Measurements from ENCODE around the gene NR1H4.
"Not testable (repeated sequence)": the region's sequence is repeated elsewhere in the genome, so short reads cannot be mapped to it uniquely, and the experiment has no call there.

NR1H4 gene

DNA sequence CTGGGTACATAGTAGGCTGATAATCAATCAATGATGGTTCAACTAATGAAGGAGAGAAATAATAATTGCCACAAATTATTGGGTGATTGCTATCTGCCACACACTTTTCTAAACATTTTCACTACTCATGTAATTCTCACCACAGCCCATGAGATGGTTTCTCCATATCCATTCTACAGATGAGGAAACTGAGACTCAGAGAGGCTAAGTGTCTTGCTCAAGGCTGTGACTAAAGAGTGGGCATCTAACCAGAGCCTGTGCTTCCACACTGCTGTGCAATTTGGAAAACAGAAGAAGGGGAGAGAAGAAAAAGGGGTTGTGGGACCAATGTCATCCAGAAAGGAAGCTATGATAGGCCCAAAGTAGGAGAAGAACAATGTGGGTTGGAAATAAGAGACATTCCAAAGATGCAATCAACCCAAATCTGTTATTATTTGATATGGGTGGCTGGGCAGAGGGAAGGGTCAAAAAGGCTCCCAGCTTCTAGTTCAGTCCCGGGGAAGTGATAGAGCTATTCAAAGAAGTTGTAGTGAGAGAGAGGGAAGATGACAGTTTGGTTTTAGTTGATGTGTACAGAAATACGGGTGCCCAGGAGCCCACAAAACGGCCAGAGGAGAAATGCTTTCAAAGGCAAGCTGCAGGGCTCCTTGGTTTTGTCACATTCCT is 483 bp upstream of the NR1H4 start:
- DNase-seq, result no peak

DNA sequence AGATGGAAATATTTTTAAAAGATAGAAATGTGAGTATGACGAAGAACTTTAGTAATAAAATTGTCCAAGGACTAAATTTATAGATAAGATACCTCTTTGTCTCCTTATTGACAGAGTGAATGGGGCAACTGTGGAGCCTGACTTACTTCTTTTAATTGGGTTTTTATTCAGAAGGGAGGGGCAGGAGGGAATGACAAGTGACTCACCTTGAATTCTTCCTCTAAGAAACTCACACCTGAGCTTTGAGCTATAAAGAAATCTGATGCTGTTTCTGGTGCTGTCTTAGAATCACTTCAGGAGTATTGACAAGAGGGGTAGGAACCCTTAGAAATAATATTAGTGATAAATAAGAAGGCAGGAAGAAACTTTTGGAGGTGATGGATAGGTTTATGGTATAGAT is 951 bp downstream of the NR1H4 start:
- DNase-seq, result no peak

DNA sequence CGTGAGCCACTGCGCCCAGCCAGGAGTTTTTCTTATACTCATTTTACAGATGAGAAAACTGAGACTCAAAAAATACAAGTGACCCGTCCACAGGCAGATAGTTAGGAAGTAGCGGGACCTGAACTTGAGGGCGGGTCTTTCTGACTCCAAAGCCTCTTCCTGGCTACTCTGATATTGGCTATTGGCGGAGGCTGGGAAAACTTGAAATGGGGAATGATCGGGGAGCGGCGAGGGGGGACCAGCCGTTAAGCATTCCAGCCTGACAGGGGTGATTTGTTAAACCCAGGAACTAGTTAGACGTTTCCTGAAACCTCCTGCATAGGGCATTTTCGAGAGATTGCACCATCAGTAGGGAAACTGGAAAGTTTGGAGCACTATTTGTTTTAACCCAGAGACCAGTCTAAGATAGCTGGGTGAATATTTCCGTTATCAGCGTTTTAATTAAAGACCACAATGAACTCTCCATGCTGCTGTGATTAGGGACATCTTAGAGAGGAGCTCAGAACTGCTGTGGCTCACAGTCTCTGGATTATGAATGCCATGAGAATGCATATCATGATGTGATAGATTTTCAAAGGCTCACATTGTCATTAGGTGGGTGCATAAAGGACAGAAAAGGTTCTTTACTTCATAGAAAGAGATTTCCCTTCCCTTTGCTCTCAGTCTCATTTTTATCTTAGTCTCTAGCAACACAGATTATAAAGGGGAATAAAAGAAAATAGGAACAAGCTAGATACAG is 2.5 kb downstream of the NR1H4 start:
- DNase-seq, result no peak

- DNase-seq, result no peak
Measured at GRCh38 chr12:100481021-100481420, 7.4 kb downstream of the NR1H4 start.

DNA sequence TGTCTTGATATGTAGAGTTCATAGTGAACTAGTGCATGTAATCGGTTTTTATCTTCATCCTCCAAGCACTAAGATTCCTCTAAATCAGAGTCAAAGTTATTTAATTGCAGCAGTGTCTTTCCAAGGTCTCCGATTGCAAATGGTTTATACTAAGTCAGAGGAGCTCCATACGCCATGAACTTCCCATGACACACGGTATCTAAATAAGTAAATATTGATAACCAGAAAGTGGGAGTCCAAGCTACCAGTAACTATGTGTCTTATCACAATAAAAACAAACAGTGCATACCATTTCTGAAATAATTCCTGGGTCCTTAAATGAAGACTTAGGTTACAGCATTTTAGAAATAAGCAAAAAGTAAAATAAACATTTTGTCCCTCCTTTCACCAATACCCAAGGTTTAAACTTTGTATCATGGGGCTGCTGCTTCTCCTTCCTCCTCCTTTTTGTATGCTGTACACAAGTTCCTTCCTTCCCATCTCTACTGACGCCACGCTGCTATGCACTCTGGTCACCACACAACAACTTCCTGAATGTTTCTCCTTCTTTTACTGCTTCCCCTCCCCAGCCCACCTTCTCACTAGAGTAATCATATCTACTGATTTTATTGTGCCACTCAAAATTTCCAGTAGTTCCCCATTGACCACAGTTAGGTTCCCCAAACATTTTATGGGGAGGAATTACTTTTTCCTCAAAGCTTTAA is 10.7 kb downstream of the NR1H4 start:
- no peak for DNase-seq

DNA sequence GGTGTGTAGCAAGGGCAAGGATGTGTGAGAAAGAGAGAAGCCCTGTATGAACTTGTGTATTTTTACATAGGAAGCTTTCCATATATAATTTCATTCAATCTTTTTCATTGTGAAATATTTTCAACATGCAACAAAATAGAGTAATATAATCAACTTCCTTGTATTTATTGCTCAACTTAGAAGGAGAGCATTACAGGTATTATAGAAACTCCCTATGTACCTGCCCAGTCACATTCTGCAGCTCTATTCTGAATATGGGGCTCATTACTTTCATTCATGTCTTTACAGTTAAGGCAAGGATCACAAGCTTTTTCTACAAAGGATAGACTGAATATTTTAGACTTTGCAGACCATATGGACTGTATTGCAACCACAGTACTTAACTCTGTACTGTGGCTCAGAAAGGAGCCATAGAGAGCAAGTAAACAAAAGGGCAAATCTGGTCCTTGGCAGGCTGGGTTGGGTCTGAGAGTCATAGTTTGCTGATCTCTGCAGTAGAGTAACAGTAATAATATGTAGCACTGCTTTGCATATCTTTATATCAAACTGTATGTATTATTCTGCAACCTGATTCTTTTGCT is 11.3 kb downstream of the NR1H4 start:
- DNase-seq, result no peak

- no peak for DNase-seq
Measured at GRCh38 chr12:100485983-100486382, 12.3 kb downstream of the NR1H4 start.

- no peak for DNase-seq
Measured at GRCh38 chr12:100489251-100489820, 15.7 kb downstream of the NR1H4 start.

- DNase-seq, result no peak
Measured at GRCh38 chr12:100490056-100490455, 16.4 kb downstream of the NR1H4 start.

GRCh38 chr12:100491104-100491503 is 17.4 kb downstream of the NR1H4 start:
- no peak for DNase-seq

- DNase-seq, result no peak
Measured at GRCh38 chr12:100493396-100494012, 19.8 kb downstream of the NR1H4 start.

DNA sequence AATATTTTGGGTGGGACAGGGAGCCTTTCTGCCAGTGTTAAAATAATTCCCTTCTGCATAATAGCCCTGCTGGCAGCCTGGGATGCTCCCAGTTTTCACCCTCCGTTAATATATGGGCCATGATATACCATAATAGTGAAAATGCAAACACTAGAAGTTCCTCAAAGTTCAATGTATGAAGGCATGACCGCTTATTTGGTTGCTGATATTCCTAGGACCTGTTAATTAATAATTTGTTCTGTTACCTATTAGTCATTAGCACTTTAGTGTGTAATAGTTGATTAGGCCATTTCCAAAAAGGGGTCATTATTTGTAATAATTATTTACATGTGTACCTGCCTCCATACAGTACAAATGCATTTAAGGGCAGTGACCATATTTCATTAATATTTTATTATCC is 20.4 kb downstream of the NR1H4 start:
- DNase-seq, result no peak

DNA sequence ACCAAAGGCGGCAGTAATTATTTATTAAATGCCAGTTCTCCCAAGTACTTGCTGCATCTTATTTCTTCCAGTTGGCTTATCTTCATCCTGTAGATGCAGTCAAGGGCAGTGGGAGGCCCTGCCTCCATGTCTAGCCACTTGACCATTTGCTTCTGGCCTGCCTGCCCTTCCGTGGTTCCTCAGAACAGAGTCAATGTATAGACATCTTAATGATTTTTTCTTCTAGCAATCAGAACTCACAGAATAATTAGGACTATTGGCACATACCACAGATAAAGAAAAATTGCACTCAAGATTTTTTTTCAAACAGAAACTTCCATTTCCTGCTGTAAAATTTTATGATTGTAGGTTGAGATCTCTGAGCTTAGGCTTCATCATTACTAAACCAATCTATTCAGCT is 20.9 kb downstream of the NR1H4 start:
- DNase-seq, result no peak

DNA sequence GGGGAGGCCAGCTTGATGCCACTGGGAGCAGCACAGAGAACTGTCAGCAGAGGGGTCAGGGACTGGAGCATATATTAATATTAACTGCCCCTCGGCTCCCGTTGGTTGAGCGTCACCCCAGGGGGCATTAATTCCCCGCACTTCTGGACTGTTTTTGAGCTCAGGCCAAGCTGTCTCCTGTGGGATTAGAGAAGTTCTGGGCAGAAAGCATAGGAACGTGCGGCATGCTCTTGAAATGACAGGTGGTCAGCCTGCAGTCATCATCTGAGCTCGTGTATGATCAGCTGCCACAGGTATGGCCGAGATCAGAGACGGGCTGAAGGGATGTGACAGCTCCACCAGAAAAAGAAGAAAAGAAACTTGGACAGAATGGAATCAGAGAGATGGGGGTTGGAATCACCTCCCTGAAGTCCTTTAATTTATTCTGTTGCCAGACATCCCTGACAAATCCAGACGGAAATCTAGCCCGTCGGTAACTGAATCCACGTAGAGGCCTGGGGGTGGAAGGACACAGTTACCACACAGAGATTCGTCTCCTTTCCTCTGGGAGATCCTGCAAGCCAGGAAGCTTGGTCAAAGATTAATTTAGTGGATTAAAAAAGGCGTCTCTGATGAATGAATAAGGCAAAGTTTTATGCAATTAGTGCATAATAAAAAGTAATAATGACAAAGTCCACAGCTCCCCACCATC is 23.6 kb downstream of the NR1H4 start:
- DNase-seq, result no peak

- no peak for DNase-seq
Measured at GRCh38 chr12:100498141-100498540, 24.5 kb downstream of the NR1H4 start.

GRCh38 chr12:100499416-100499815 is 25.8 kb downstream of the NR1H4 start:
- DNase-seq, result no peak

DNA sequence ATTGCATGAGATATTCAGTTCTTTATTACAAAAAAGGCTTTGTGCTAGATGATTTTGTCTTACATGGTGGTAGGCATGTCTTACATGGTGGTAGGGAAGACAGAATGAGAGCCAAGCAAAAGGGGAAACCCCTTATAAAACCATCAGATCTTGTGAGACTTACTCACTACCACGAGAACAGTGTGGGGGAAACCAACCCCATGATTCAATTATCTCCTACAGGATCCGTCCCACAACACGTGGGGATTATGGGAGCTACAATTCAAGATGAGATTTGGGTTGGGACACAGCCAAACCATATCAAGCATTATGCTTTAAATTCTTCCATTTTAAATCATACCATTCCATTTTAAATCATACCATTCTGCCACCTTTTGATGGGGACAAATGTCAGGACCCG is 29.1 kb downstream of the NR1H4 start:
- DNase-seq, result not testable (repeated sequence)

DNA sequence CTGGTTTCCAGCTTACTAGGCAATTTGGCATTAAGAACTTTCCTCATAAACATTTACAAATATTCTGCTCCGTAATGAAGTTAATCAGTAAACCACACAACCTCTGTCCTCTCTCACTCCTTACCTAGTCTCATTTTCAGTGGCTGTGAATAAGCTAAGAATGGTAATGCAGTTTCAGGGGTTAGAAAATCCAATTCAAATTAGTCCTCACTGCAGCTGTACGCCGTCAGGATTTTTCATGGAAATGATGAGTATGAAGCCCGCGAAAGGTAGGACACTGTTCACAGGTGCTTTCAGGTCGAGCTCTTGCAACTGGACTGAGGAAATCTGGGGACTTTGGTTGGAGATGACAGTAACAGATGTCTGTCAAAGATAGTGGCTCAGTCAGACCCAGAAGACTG is 29.6 kb downstream of the NR1H4 start:
- no peak for DNase-seq

DNA sequence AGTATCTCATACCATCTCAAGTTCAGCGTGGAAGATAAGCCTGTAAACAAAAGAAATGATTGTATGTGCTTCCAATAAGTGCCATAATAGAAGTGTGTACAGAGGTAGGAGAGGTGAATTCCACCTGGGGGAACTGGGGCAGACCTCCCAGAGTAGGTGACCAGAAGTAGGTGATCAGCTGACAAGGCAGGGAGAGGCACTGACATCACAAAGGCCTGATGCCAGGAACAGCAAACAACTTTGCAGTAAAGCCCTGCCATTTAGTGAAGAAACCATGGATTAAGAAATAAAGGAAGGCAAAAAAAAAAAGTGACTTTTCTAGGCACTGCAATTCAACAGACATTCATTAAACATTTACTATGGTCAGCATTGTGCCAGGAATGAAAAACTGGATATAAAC is 31.1 kb downstream of the NR1H4 start:
- no peak for DNase-seq

DNA sequence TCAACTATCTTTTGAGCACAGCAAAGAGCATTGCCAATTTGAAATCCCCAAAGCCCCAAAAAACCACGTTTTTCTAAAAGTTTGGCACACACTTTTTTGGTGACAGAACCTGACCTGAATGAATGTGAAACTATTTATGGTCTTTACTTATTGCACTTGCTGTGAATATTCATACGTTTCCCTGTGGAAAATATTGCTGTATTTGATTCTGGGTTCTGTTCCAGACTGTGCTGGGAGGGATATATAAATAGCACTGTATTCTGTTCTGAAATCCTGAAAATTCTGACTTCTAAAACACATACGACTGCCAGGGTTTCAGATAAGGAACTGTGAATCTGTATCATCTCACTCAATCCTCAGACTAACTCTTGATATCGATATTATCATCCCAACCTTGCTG is 35.1 kb downstream of the NR1H4 start:
- DNase-seq, result no peak

DNA sequence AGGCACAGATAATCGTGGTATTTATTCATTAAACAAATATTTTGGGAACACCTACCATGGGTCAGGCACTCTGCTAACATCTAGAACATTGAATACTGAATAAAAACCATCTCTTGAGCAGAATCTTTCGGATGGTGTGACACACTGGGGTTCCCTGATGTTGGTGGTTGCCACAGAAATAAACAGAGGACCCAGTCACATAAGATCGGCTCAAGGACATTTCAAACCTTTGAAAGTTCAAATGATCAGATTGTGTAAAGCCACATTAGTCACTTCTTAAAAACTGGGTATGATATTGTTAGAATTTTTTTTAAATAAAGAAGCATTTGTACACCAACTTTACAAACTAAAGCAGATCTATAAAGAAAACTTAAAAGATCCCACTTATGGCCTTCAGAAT is 39.0 kb downstream of the NR1H4 start:
- no peak for DNase-seq

DNA sequence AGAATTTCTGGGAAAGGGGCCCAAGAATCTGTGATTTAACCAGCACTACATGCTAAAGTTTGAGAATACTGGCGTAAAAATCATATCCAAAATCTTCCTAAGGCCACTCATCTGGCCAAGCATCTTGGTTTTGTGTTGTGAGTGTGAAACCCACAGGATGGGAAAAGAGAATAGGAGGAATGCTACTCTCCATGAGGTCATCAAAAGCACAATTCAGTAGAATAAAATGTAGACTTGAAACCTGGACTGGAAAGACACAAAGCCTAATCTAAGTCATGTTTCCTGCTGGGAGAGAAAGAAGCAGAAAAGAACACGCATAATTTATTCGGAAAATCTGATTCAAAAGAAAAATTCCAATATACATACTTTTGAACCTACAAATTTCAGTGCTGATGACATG is 42.3 kb downstream of the NR1H4 start:
- no peak for DNase-seq
